HG03521 (cell line): ENCODE data around the gene NUDT2.
"Not testable (repeated sequence)": the region's sequence is repeated elsewhere in the genome, so short reads cannot be mapped to it uniquely, and the experiment has no call there.

Experiments
- ATAC-seq: cut with Tn5 transposase; IDR thresholded peaks from one replicate; pipeline ENCODE4 v1.9.1; 2021; ENCODE audit warnings: mild to moderate bottlenecking, moderate library complexity; ENCODE audit not compliant: unreplicated experiment

NUDT2 gene

GRCh38 chr9:34328987-34329832 is at the start of gene NUDT2, which contains the start of gene KIF24:
TSS of gene NUDT2 (plus strand) at chr9:34329569. CDS start at chr9:34339040, 9,471 bp downstream.
TSS of gene KIF24 (minus strand) at chr9:34329268. CDS start at chr9:34311346, 17,922 bp downstream.
- ATAC-seq, result peak; percentile 93

- ATAC-seq, result no peak
These were observed 47.3 kb upstream of the NUDT2 start for GRCh38 chr9:34282096-34282495.

GRCh38 chr9:34289159-34289558 is 40.2 kb upstream of the NUDT2 start:
- no peak for ATAC-seq

GRCh38 chr9:34291023-34291422 is 38.3 kb upstream of the NUDT2 start:
- ATAC-seq, result no peak

- no peak for ATAC-seq
These were observed 37.9 kb upstream of the NUDT2 start for GRCh38 chr9:34291423-34291822.

- ATAC-seq, result no peak
These were observed 36.8 kb upstream of the NUDT2 start for GRCh38 chr9:34292552-34292951.

DNA sequence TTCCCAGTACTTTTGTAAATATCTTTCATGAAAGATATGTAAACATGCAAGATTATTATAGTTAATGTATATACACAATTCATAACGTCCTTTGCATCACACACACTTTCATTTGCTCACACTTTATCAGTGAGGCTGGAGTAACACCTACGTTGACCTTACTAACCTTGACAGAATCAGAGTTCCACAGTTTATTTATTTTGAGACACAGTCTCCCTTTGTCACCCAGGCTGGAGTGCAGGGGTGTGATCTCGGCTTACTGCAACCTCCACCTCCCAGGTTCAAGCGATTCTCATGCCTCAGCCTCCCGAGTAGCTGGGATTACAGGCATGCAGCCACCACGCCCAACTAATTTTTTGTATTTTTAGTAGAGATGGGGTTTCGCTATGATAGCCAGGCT is 28.3 kb upstream of the NUDT2 start:
- not testable (repeated sequence) for ATAC-seq

- not testable (repeated sequence) for ATAC-seq
These were observed 21.1 kb upstream of the NUDT2 start for GRCh38 chr9:34308316-34308715.

DNA sequence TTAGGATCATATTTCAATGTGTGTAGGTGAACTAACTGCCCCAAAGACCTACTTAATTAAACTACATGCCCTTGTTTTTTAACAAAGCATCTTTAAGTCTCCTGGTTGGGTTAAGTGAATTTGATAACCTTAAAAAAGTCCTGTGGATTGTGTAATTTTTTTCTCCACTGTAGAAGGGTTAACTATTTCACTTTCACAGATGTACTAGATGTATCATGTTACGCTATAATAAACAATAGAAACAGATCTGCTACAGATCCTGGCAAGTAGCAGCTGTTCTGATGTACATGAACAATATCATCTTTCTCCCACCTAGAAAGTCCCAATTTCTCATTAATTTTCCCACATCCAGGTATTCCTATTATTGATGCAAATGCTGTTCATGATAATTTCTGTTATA is 19.2 kb upstream of the NUDT2 start:
- ATAC-seq, result no peak

- ATAC-seq, result no peak
These were observed 17.7 kb upstream of the NUDT2 start for GRCh38 chr9:34311499-34312185.

DNA sequence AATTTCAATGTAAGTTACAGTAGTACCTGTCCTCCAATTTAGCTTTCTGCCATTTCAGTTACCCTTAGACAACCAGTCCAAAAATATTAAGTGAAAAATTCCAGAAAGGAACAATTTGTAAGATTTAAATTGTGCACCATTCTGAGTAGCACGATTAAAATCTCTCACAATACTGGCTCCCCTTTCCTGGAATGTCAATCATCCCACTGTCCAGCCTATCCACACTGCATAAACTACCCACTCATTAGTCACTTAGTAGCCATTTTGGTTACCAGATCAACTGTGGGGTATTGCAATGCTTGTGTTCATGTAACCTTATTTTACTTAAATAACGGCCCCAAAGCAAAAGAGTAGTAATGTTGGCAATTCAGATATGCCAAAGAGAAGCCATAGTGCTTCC is 11.9 kb upstream of the NUDT2 start:
- ATAC-seq, result no peak

DNA sequence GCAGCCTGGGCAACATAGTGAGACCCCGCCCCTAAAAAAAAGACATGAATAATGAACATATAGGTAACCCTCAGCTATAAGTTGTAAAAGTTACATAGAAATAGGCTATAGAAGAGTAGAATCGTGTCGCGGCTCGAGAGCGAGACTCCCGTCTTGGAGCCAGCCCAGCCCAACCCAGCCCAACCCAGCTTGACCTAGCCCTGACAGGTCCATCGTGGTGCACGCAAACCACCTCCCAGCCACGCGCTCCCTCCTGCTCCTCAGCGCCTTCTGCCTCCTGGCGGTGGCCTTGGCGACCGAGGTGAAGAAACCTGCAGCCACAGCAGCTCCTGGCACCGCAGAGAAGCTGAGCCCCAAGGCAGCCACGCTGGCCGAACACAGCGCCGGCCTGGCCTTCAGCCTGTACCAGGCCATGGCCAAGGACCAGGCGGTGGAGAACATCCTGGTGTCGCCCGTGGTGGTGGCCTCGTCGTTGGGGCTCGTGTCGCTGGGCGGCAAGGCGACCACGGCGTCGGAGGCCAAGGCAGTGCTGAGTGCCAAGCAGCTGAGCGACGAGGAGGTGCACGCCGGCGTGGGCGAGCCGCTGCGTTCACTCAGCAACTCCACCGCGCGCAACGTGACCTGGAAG is 11.1 kb upstream of the NUDT2 start:
- ATAC-seq, result no peak

DNA sequence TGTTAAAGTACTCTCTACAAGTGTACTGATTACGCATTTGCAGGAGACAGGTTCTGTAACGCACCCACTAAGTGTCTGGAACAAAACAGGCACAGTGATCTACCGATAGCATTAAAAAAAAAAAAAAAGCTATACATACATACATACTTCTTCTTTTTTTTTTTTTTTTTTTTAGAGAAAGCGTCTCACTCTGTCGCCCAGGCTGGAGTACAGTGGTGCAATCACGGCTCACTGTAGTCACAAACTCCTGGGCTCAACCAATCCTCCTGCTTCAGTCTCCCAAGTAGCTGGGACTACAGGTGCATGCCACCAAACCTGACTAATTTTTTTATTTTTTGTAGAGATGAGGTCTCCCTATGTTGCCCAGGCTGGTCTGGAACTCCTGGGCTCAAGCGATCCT is 7.9 kb upstream of the NUDT2 start:
- no peak for ATAC-seq

DNA sequence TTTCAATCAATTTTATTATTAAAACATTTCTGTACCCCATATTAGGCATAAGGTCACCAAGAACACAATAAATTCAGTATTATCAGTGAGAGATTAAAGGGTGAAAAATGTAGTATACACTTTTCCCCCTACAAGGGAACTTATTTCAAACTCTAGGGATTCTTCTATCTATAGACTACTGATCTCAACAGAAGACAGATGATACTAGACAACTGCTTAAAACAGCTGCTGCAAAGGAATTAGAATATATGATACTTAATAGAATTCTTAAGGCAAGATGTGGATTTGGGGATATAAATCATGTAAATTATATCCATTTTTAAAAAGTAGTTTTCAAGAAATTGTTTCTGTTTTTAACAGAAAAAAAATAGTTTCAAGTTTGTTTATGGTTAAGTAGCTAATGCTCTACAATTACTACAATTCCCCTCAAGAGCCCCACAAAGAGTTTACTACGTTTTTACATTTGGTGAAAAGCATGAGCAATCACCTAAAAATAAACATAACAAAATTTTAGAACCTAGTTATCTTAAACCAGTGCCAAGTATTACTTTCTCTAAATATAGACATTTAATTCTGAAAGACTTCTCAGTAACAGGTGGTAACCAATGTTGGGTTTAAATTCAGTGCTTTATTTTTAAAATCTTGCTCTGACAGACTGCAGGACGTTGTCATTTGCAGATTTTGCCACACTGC is 6.3 kb upstream of the NUDT2 start:
- no peak for ATAC-seq

GRCh38 chr9:34326690-34327089 is 2.7 kb upstream of the NUDT2 start:
- ATAC-seq, result no peak

DNA sequence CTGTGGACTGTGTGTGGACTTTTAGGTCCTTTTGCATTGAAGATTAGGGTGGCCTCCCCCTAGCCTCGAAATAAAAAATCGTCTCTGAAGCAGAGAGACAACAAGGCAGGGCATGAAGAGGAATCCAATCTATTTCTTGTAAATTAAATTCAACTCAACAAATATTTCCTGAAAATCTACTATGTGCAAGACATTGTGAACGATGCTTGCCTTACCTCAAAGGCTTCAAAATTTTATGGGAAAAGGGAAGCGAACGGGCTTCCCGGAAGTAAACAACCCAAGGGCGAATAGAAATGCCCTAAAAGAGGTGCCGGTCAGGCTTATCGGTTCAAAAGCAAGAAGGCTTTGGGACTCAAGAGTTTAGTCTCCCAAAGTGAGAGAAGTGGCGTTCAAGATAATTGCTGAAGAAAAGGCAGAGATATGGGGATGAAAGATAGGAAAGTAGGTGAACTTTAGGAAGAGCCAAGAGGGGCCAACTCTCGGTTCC is 826 bp upstream of the NUDT2 start:
- ATAC-seq, result no peak

GRCh38 chr9:34331196-34331595 is 1.8 kb downstream of the NUDT2 start:
- no peak for ATAC-seq

DNA sequence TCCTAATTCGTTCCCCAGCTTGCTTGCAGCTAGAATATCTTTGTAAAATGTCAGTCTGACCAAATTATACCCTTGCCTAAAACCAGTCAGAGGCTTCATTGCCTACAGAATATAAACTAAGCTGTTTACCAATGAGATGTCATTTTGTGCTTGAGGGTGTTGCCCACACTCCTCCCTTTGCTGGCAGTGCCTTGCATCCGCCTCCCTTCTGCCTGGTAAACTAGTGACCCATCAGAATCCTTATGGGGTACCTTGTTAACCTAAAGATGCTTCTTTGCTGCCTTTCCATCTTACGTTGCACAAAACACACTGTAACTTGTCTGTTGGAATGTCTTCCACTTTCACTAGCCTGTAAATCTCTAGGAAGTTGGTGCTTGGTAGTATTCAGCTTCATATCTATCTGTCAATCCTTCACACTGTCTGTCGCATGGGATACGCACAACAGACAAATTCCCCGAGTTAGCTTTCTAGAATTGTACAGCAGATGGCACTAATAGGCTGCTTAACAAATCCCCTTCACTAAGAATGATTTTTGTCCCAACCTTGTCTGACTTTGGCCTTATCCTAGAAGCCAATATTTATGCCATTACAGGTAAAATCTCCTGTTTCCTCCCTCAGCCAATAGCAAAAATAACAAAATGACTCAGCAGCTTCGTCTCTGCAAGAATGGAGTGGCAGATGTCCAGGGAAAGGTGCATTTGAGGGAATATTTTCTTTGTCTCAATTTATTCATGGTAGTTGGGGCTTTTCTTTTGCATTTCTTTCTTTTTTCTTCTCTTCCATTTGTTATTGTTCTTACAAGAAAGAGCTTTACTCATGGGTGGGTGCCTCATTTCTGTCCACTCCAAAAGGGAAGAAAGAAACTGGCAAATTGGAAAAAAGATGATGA is 3.0 kb downstream of the NUDT2 start:
- ATAC-seq, result no peak

GRCh38 chr9:34333836-34334235 is 4.5 kb downstream of the NUDT2 start:
- ATAC-seq, result no peak

DNA sequence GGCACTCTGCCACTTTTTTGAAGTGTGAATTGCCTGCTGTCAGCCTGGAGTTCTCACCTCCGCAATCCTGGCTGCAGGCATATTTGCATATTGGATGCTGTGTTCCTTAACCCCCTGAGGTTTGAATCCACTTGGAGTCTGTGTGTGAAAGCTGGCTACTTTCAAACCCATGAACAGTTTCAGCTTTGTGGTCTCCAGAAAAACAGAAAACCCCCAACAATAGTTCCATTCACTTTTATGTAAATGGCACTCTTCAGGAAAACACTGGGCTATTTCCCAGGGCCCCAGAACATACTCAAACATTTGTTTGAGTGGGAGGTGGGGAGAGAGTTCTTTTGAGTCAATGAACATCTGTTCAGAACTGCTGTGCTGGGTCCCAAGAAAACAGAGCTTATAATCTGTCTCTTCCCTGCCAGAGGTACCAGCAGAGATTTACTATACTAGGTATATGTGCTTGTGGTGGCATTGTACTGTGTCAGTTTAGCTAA is 5.0 kb downstream of the NUDT2 start:
- ATAC-seq, result no peak
